ENCODE data around the gene CDH5. TPM values are rescaled to one million over a fixed set of nuclear protein-coding genes. Genes with fewer than 3 reads are reported as not detected.

Gene CDH5
- total RNA-seq, 6 experiments from 2014 or later, result 9.0 to 25.7 (median 15.4) TPM

DNA sequence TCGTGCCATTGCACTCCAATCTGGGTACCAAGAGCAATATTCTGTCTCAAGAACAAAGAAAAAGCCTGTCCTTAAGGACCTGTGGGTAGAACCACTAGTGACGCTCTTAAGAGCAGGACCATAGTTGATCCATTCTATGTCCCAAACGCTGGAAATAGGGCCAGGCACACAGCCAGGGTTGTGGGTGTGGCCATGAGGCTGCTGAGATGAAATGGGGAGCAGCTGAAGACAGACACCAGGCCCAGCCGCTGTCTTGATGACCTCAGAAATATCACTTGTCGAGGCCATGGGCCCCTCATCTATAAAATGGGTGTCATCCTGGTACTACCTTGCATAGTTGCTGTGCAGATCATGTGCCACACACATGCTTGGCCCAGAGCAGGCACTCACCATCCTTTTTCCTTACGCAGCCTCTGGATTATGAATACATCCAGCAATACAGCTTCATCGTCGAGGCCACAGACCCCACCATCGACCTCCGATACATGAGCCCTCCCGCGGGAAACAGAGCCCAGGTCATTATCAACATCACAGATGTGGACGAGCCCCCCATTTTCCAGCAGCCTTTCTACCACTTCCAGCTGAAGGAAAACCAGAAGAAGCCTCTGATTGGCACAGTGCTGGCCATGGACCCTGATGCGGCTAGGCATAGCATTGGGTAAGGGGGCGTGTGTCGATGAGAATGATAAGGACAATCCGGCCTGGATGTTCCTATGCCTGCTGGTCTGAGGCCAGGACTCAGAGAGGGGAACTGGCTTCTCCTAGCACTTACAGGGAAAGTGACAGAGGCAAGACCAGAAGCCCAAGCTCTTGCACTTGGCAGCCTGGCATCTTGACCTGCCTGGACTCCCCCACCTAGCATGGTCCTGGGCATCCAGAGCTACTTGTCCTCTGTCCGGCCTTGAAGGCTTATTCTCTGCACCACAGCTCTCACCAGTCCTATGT lies 25.5 kb downstream of the CDH5 start:
- no peaks in the 10 kb centered on the region for H3K9me3 ChIP-seq
- intact Hi-C loops (cut with DNase I), result no loop called here
- H3K27me3 ChIP-seq, result no peaks in the 10 kb centered on the region
- TF ChIP-seq POLR2A (IDR thresholded peaks at IDR 0.05), result no peak
- TF ChIP-seq, protein P1, sequence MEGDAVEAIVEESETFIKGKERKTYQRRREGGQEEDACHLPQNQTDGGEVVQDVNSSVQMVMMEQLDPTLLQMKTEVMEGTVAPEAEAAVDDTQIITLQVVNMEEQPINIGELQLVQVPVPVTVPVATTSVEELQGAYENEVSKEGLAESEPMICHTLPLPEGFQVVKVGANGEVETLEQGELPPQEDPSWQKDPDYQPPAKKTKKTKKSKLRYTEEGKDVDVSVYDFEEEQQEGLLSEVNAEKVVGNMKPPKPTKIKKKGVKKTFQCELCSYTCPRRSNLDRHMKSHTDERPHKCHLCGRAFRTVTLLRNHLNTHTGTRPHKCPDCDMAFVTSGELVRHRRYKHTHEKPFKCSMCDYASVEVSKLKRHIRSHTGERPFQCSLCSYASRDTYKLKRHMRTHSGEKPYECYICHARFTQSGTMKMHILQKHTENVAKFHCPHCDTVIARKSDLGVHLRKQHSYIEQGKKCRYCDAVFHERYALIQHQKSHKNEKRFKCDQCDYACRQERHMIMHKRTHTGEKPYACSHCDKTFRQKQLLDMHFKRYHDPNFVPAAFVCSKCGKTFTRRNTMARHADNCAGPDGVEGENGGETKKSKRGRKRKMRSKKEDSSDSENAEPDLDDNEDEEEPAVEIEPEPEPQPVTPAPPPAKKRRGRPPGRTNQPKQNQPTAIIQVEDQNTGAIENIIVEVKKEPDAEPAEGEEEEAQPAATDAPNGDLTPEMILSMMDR (IDR thresholded peaks at IDR 0.05), result no peak
- H3K4me3 ChIP-seq, result no peak overlapping the region
- 90% methylated on average over 2 of the region's 18 CpGs for WGBS (ENCODE audit: insufficient coverage, low coverage, low lambda C conversion rate, missing lambda C conversion rate)
- no peak overlapping the region for H3K27ac ChIP-seq
- DNase-seq (no peak), ATAC-seq (peak in 1 of 4 donors; percentile 7)
- no peaks in the 10 kb centered on the region for H3K4me1 ChIP-seq
- H3K36me3 ChIP-seq, result peaks cover 0 to 3% (median 0%) of the 10 kb centered on the region in 4 donors

DNA sequence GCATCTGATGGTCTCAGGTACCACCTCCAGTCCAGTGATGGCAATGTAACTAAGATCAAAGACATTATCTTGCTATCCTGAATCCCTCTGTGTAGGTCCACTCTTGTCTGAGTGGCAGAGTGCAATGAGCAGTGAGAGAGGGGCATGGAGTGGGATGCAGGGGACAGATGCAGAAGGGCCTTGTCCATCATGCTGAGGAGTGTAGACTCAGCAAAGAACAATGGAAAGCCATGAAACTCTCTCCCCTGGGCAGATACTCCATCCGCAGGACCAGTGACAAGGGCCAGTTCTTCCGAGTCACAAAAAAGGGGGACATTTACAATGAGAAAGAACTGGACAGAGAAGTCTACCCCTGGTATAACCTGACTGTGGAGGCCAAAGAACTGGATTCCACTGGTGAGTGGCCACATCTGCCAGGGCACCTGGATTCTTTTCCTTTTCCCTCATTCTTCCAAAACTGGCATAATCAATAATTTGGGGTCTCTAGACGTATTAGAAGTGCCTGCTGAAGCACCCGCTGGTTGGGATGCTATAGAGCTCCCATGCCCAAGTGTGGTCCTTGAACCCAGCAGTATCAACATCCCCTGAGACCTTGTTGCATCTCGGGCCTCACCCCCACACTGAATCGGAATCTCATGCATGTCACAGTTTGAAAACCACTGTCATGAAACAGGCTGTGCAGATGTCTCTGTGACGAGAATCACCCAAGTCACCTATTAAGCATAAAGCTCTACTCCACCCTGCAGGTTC lies 29.5 kb downstream of the CDH5 start:
- no peak for ATAC-seq
- no peaks in the 10 kb centered on the region for H3K4me1 ChIP-seq
- intact Hi-C loops (cut with DNase I), result no loop called here
- no peaks in the 10 kb centered on the region for H3K9me3 ChIP-seq
- WGBS (ENCODE audit: insufficient coverage, low coverage, low lambda C conversion rate, missing lambda C conversion rate), result 67% methylated on average over 6 of the region's 7 CpGs
- no peak for DNase-seq
- H3K27ac ChIP-seq, result no peak overlapping the region
- no peak for TF ChIP-seq POLR2A (IDR thresholded peaks at IDR 0.05)
- TF ChIP-seq, protein P1 (IDR thresholded peaks at IDR 0.05), result no peak
- H3K4me3 ChIP-seq, result no peak overlapping the region
- H3K36me3 ChIP-seq, result no peaks in the 10 kb centered on the region
- H3K27me3 ChIP-seq, result no peaks in the 10 kb centered on the region

DNA sequence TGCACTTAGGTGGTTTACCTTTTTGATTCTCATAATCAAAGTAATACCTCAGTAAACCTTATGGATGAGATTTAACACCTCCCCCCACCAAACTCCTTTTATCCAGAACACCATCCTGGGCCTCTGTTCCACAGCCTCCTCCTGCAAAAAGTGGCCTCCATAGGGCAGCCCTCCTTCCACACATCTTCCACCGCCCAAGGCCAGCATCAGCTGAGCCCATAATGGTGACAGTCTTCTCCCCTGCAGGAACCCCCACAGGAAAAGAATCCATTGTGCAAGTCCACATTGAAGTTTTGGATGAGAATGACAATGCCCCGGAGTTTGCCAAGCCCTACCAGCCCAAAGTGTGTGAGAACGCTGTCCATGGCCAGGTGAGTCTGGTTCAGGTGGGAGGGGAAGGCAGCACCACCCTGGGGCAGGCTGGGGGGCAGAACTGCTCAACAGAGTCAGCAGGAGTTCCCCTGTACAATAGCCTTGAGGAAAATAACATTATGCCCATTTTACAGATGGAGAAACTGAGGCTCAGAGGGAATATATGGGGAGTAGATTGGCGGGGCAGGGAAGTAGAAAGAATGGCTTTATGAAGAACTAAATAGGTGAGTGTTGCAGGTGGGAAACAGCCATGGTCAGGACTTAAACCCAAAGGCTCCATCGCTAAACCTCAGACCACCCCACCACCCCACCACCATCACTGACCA lies 31.4 kb downstream of the CDH5 start:
- 78% methylated on average over 3 of the region's 5 CpGs for WGBS (ENCODE audit: insufficient coverage, low coverage, low lambda C conversion rate, missing lambda C conversion rate)
- H3K9me3 ChIP-seq, result no peaks in the 10 kb centered on the region
- DNase-seq (no peak), ATAC-seq (no peak)
- no peaks in the 10 kb centered on the region for H3K4me1 ChIP-seq
- no peak overlapping the region for H3K27ac ChIP-seq
- no peak overlapping the region for H3K4me3 ChIP-seq
- TF ChIP-seq, protein P1 (IDR thresholded peaks at IDR 0.05), result no peak
- no peak for TF ChIP-seq POLR2A (IDR thresholded peaks at IDR 0.05)
- no peaks in the 10 kb centered on the region for H3K36me3 ChIP-seq
- intact Hi-C loops (cut with DNase I), result no loop called here
- no peaks in the 10 kb centered on the region for H3K27me3 ChIP-seq

DNA sequence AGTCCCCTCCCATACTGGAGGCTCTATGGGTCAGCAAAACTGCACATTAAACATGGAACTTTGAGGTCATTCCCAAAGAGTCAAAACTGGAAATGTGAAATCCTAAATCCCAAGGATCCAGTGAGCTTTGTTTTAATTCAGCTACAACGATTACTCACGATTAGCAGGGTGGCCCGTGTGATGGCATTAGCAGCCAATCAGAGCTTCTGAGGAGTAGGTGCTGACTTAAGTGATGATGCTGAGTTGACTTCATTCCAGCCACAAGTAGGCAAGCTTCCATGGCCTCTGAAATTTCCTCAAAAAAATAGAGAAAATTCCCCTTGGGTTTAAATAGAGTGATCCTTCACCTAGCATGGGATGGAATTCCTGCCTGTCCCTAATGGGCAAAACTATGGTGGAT lies 32.5 kb downstream of the CDH5 start:
- DNase-seq (no peak), ATAC-seq (no peak)
- 79% methylated on average over 3 of the region's 3 CpGs for WGBS (ENCODE audit: insufficient coverage, low coverage, low lambda C conversion rate, missing lambda C conversion rate)
- H3K27ac ChIP-seq, result no peak overlapping the region
- H3K27me3 ChIP-seq, result no peaks in the 10 kb centered on the region
- intact Hi-C loops (cut with DNase I), result no loop called here
- no peaks in the 10 kb centered on the region for H3K4me1 ChIP-seq
- H3K4me3 ChIP-seq, result no peak overlapping the region
- no peaks in the 10 kb centered on the region for H3K36me3 ChIP-seq
- no peaks in the 10 kb centered on the region for H3K9me3 ChIP-seq
- TF ChIP-seq, protein P1 (IDR thresholded peaks at IDR 0.05), result no peak
- TF ChIP-seq POLR2A (IDR thresholded peaks at IDR 0.05), result no peak
